MCF 10A (cell line): ENCODE results near the gene SLC44A4. TPM values are rescaled to one million over a fixed set of nuclear protein-coding genes. Genes with fewer than 3 reads are reported as not detected.

Experiments
- BruUV-seq: library from RNA; stranded (reverse); fragments of 400-500 nt; replicated peaks from 2 replicates; lab custom pipeline; 2021; lab: Mats Ljungman, UMichigan
- CTCF ChIA-PET: fragments of 300-600 bp; sonication (Branson Sonifier 250); formaldehyde crosslinking; extraction: SDS; loops from one replicate; lab custom pipeline; 2021; ENCODE audit warnings: antibody characterized with exemption, inconsistent platforms; lab: Yijun Ruan, JAX
- POLR2A ChIA-PET: fragments of 300-600, 350-650 bp; sonication (Branson Sonifier 250); formaldehyde crosslinking; extraction: SDS; loops from one replicate; lab custom pipeline; 2020; ENCODE audit warnings: antibody characterized with exemption, inconsistent platforms; lab: Yijun Ruan, JAX
- DNase-seq: peaks from one replicate; pipeline ENCODE4 v3.0.0-alpha.2; 2018; ENCODE audit not compliant: unreplicated experiment
- H3K27ac Mint-ChIP-seq: one replicate; pipeline ENCODE4 v1.8.0; 2022; ENCODE audit warnings: mild to moderate bottlenecking, low read depth, mixed read lengths; ENCODE audit not compliant: unreplicated experiment
- H3K27me3 Mint-ChIP-seq: one replicate; pipeline ENCODE4 v1.8.0; 2022; ENCODE audit warnings: mixed read lengths; ENCODE audit not compliant: insufficient read depth, unreplicated experiment
- H3K36me3 Mint-ChIP-seq: one replicate; pipeline ENCODE4 v1.8.0; 2022; ENCODE audit warnings: mild to moderate bottlenecking, moderate library complexity, mixed read lengths; ENCODE audit not compliant: insufficient read depth, unreplicated experiment
- H3K4me1 Mint-ChIP-seq: one replicate; pipeline ENCODE4 v1.8.0; 2022; ENCODE audit warnings: mixed read lengths; ENCODE audit not compliant: insufficient read depth, unreplicated experiment
- H3K4me3 Mint-ChIP-seq: one replicate; pipeline ENCODE4 v1.8.0; 2022; ENCODE audit warnings: mild to moderate bottlenecking, moderate library complexity, mixed read lengths; ENCODE audit not compliant: unreplicated experiment
- H3K9me3 Mint-ChIP-seq: one replicate; pipeline ENCODE4 v1.8.0; 2022; ENCODE audit warnings: mixed read lengths; ENCODE audit not compliant: unreplicated experiment
- intact Hi-C: fragments of 100-400 bp; cut with micrococcal nuclease; formaldehyde crosslinking; loops from 2 replicates; pipeline ENCODE4 v1.14.1; 2022
- total RNA-seq: library from RNA; stranded (reverse); gene quantifications from 2 replicates; pipeline ENCODE4 v1.2.3, GENCODE V29; 2022
- TF ChIP-seq, protein P1 (sequence below): fragments of 200-600 bp; IDR thresholded peaks from one replicate; pipeline ENCODE4 v1.8.0; 2022; ENCODE audit warnings: antibody characterized with exemption, mild to moderate bottlenecking; ENCODE audit not compliant: unreplicated experiment

SLC44A4 gene
- total RNA-seq, 1 experiment from 2014 or later, result not detected

- TF ChIP-seq, protein P1, sequence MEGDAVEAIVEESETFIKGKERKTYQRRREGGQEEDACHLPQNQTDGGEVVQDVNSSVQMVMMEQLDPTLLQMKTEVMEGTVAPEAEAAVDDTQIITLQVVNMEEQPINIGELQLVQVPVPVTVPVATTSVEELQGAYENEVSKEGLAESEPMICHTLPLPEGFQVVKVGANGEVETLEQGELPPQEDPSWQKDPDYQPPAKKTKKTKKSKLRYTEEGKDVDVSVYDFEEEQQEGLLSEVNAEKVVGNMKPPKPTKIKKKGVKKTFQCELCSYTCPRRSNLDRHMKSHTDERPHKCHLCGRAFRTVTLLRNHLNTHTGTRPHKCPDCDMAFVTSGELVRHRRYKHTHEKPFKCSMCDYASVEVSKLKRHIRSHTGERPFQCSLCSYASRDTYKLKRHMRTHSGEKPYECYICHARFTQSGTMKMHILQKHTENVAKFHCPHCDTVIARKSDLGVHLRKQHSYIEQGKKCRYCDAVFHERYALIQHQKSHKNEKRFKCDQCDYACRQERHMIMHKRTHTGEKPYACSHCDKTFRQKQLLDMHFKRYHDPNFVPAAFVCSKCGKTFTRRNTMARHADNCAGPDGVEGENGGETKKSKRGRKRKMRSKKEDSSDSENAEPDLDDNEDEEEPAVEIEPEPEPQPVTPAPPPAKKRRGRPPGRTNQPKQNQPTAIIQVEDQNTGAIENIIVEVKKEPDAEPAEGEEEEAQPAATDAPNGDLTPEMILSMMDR, result no peak
- H3K36me3 Mint-ChIP-seq, result peaks cover 38% of the 10 kb centered on the region
- DNase-seq, result peak; percentile 65
- intact Hi-C loops, result no loop called here
- no peaks in the 10 kb centered on the region for H3K27me3 Mint-ChIP-seq
- POLR2A ChIA-PET, result interaction anchor here (0.6 to 3.5 kb wide), 32 partner anchors 14 to 1373 kb away, joined by 3 to 41 read pairs (median 5); partner anchors contain the start of genes ABHD16A, AGPAT1, BAG6 and C6orf47
- H3K9me3 Mint-ChIP-seq, result no peaks in the 10 kb centered on the region
- H3K27ac Mint-ChIP-seq, result peak overlapping the region; percentile 93
- peak overlapping the region; percentile 93 for H3K4me3 Mint-ChIP-seq
- CTCF ChIA-PET, result interaction anchor here (0.5 to 1.9 kb wide), 10 partner anchors 11 to 1271 kb away, joined by 3 to 28 read pairs (median 4); partner anchors contain the start of gene NEU1
- peaks cover 31% of the 10 kb centered on the region for H3K4me1 Mint-ChIP-seq
- BruUV-seq, result no TSS peak
Measured at GRCh38 chr6:31898383-31899011, 19.7 kb upstream of the SLC44A4 start.

GRCh38 chr6:31897612-31898382 is 19.0 kb upstream of the SLC44A4 start, which contains the start of gene EHMT2:
Gene EHMT2, minus strand, starts transcription at chr6:31897698. Its CDS starts 21 bp downstream, at chr6:31897677.
- Mint-ChIP-seq H3K4me3 (peak within 1 kb of the TSS; percentile 93), H3K27ac (peak within 1 kb of the TSS; percentile 93), H3K4me1 (peaks cover 26% of the 10 kb centered on the region), H3K27me3 (no peaks in the 10 kb centered on the region), H3K36me3 (peaks cover 45% of the 10 kb centered on the region), H3K9me3 (no peaks in the 10 kb centered on the region)
- TSS peak; percentile 77 for BruUV-seq
- TF ChIP-seq, protein P1, result no peak
- ChIA-PET CTCF (interaction anchor here (0.5 to 1.9 kb wide), 9 partner anchors 11 to 1270 kb away, joined by 3 to 28 read pairs (median 3); no protein-coding TSS in a partner anchor), POLR2A (interaction anchor here (0.6 to 3.5 kb wide), 34 partner anchors 10 to 400 kb away, joined by 3 to 41 read pairs (median 5); partner anchors contain the start of genes AGPAT1, BAG6, C6orf47 and CFB)
- DNase-seq, result peak; percentile 83
- intact Hi-C loops, result no loop called here

DNA sequence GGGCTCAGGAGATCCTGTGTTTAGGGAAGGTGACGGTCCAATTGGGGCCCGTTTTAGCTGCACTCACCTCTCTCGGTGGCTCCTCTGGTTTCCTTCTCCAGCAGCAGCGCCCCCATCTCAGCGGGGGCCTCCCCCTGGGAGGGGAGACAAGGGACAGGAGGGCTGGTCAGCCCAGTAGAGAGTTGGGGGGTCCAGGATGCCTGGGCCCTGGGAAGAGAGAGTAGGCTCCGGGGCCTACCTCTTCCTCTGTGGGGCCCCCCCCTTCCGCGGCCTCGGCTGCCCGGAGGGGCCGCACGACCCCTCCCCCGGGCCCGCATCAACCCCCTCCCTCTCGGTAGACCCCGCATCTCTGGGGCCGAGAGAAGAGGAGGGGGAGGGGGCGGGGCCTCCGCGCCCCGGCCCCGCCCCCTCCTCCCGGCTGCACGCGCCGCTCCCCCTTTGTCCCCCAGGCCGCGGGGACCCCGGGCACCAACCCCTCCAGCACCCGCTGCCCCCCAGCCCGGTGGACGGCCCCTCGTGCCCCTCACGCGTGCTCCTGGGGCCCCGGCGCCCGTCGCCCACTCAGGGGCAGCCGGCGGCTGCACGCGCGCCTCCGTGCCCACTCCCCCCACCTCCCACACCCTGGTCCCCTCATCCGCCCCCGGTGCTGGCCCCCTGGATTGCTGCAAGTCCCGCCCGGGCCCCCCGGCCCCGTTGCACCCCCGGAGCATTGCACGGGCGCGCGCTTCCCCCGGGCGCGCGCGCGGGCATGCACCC is 18.2 kb upstream of the SLC44A4 start:
- Mint-ChIP-seq H3K4me1 (peaks cover 23% of the 10 kb centered on the region), H3K9me3 (no peaks in the 10 kb centered on the region), H3K27me3 (no peaks in the 10 kb centered on the region), H3K36me3 (peaks cover 52% of the 10 kb centered on the region), H3K27ac (peak overlapping the region; percentile 64), H3K4me3 (peak overlapping the region; percentile 93)
- intact Hi-C loops, result no loop called here
- CTCF ChIA-PET, result interaction anchor here (1.2 to 1.9 kb wide), 4 partner anchors 10 to 55 kb away, joined by 3 to 28 read pairs (median 5); no protein-coding TSS in a partner anchor
- TF ChIP-seq, protein P1, result no peak
- no peak for DNase-seq
- no TSS peak for BruUV-seq
- POLR2A ChIA-PET, result interaction anchor here (0.6 to 3.5 kb wide), 24 partner anchors 10 to 399 kb away, joined by 3 to 41 read pairs (median 6); partner anchors contain the start of genes BAG6, C6orf47, CFB and DDX39B
